Hematopoietic multipotent progenitor cell treated with erythropoietin and hydrocortisone succinate and interleukin-3 and kit ligand, for 4 days (in vitro differentiated cells): ENCODE results near the gene KCNQ1.
A peak's percentile ranks its signal among the peaks of the same experiment; 100 is the strongest.

ENCODE experiments used
- DNase-seq: peaks from one replicate; pipeline ENCODE4 v3.0.0-alpha.2; 2015

KCNQ1 gene

DNA sequence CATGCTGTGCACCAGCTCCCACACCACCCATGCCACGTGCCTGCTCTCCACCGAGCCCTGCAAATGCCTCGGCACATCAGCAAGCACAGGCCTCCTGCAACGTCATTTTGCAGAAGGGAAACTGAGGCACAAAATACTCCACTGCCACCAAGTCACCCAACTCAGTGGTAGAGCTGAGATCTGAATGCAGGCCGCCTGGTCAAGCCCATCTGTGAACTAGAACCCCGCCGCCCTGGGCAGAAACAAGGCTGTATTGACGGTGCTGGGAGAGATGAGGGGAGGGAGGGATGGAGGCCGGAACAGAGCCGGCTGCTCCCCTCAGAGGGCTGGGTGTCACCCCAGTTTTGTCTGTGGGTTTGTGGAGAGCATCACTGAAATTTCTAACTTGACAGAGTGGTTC is 359.4 kb downstream of the KCNQ1 start:
- DNase-seq: no peak

- DNase-seq: no peak
Measured at GRCh38 chr11:2804701-2805387, 360.0 kb downstream of the KCNQ1 start.

- DNase-seq: no peak
Measured at GRCh38 chr11:2805388-2806056, 360.7 kb downstream of the KCNQ1 start.

DNA sequence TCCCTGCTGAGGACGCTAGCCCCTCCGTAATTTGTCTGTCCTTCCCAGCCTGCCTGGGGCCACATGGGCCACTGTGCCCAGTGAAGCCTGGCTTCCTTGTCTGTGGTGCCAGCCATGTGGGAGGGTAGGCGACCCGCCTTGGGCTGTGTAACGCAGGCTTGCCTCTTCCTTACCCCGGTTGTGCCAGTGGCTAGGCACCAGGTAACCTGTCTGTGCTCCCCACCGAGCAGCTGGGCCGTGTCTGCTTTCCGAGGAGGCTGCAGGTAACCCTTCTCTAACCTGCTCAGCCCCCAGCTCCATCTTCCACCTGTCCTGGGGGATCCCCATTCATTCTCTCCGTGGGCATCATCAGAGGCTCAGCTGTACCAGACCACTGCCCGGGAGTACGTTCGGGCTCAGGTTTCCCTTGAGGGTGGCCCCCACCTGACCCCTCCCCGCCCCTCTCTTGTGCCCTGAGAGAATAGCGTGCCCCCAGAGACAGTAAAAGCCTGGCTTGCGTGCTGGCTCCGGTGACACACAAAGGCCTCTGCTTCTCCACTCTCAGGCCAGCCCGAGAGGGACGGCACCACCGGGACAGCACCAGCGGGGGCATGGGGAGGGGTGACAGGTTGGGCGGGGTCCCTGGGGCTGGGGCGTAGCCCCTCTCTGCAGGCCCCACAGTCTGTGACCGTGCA is 361.7 kb downstream of the KCNQ1 start:
- DNase-seq: no peak

DNA sequence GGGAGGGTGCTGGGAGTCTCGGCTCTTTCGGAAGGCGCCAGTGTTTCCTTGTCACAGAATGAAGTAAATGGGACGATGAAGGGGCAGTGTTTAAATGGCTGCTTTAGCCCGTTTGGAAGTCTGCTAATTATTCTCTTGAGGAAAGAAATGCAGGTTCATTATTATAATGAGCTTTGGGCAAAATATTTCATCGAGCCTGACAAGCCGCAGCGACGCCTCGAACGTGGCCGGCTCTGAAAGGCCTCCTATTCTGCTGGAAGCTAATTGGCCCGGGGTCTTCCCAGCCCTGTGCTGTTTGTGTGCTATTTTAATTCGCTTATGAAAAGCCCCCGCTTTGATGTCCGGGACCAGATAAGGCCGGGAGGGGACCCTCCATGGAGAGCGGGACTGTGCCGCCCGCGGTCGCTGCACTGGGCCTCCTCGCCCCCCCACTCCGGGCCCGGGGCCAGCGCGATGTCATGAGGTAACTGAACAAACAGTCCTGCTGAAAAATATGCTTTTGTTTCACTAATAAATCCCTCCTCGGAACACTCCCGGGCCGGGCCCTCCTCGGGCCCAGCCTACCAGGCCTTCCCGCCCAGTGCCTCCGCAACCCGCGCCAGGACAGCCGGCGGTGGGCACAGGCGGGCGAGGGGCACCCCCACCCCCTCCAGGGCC is 362.3 kb downstream of the KCNQ1 start:
- DNase-seq: no peak

GRCh38 chr11:2807801-2808241 is 363.0 kb downstream of the KCNQ1 start:
- no peak for DNase-seq

GRCh38 chr11:2808850-2809846 is 364.3 kb downstream of the KCNQ1 start:
- no peak for DNase-seq

DNA sequence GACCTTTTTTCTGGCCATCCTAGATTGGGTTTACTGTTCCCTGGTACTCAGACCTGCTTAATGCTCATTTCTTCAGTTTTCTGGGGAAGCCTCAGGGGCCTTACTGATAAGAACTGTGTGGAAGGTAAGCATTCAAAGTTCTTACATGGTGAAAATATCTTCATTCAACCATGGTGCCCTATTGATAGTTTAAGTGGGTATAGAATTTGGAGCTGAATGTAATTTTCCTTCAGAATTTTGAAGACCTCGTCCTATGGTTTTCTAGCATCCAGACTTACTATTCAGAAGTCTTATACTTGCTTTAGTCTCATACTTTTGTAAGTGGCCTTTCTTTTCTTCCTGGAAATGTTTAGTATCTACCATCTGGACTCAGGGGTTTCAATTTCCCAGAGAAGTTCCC is 365.0 kb downstream of the KCNQ1 start:
- no peak for DNase-seq

GRCh38 chr11:2810411-2811205 is 365.8 kb downstream of the KCNQ1 start:
- DNase-seq: no peak

DNA sequence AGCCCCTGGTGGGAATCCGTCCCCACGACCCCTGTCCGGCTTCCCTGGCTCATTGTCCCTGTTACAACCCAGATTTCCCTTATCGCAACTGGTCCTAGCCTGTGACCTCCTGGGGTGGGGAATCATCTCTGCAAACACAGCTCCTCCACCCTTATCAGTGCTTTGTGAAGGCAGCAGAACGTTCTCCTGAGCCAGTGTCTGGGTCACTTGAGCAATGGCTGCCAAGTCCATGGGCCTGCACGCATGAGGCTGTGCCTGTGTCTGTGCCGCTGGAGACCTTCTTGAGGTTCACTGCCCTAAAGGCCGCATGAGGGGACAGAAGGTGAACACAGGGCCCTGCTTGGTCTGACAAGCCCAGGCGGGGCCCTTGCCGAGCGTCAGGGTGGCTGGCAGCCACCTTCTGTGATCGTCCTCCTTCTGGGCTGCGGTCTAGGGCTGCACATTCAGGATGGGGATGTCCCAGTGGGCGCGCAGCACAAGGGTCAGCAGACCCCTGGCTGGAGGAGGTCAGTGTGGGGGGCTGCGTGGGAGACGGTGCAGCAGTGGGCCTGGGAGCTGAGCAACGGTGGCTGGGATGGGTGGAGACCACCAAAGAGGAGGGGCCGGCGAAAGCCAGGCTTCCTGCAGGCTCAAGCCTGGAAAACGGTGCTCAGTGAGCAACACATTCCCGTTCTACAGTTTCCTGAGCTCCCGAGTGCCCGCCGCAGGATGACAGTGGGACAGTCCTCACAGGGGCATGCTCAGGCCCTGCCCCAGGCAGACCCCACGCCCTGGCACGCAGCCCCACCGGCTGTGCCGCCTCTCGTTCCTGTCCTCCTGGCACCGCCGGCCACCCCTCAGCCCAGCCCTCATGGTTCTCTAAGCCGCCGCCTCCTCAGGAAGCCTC is 366.6 kb downstream of the KCNQ1 start:
- DNase-seq: peak; percentile 42

DNA sequence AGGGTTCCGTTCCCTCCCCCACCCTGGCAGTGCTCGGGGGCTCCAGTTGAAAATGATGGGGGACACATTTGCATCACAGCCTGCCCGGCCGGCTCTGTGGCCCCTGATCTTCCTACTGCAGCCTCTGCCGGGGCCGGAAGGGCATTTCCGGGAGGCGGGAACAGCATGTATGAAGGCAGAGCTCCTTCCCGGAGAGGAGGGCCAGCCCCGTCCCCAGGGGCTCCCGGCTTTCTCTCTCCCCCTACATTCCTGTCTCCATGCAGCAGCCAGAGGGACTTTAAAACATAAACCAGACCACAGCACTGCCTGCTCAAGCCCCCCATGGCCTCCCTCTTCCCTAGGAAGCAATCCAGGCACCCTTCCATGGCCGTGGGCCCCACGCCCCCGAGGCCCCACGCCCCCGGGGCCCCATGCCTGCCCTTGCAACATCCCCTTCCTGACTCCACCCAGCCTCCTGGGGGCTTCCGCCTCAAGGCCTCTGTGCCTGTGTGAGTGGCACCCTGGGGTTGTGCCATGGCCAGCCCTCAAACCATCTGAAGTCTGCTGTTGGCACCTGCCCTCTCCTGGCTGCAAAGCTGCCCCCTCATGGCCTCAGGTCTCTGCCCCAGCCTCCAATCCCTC is 367.7 kb downstream of the KCNQ1 start:
- peak; percentile 84 for DNase-seq

GRCh38 chr11:2813141-2813908 is 368.5 kb downstream of the KCNQ1 start:
- DNase-seq: peak; percentile 53

GRCh38 chr11:2813968-2814367 is 369.2 kb downstream of the KCNQ1 start:
- DNase-seq: no peak

GRCh38 chr11:2814751-2815150 is 369.9 kb downstream of the KCNQ1 start:
- DNase-seq: no peak

DNA sequence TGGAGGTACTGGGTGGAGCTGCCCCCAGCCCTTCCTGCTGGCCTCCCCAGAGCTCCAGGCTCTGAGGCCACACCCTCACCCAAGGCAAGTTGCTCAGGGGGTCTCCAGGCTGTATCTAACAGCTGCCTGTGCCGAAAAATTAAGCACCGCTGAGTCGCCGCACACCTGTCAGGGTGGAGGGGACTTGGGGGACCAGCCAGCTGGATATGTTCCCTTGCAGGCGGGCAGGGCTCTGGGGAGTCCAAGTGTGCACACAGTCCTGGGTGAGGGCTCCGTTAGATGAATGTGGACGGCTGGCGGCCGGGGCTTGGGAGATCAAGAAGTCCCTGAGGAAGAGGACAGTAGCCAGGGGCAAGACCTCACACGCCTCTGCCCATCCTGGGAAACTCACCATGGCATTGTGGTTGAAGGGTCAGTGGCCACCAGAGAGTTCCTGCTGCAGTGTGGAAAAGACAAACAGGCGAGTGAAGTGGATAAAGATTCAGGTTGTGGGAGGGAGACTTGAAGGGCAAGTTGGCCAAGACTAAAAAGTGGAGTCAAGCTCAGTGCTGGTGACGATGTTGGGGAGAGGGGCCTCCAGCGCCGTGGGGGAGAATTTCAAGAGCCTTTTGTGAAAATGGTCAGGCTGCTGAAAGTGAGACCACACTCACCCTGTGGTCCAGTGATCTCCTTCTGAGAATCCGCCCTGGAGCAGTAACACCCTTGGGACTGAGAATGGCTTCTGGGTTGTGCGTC is 371.1 kb downstream of the KCNQ1 start:
- DNase-seq: no peak

- no peak for DNase-seq
Measured at GRCh38 chr11:2816523-2816922, 371.7 kb downstream of the KCNQ1 start.

DNA sequence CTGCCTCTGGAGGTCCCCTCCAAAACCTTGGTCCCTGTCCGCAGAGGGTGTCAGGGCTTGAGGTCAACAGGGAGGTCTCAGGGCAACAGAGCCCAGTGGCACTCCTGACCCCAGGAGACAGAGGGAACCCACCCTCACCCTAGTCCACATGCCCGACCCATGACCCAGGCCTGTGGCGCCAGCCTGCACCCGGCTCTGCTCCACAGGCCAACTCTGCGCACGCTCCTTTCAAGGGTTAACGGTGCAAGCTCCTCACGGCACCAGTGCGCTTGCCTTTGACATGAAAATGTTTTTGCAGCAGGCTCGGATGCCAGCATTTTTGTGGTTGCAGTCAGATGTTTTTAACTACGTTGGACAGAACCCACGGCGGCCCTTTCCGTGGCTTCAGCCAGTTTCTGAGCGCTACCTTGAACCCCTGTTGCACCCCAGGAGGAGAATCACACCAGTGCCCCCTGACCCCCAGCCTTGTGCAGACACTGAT is 372.2 kb downstream of the KCNQ1 start:
- DNase-seq: no peak

DNA sequence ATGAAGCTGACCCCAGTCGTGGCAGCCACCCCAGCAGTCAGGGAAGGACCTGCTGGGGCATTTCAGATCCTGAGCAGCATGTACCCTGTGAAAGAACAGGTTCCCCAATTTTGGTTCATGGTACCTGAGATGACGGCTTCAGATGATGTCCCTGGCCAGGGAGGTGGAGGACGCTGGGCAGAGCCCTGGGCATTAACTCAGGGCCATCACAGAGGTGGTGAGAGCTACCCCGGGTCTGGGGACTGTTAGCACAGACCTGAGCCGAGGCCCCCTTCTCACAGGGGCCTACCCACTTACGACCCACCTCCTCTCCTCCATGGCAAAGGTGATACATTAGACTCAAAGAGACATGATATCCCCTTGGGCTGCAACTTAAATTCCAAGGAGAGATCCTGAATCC is 372.6 kb downstream of the KCNQ1 start:
- no peak for DNase-seq
